ENCODE data around the gene SLIT1. TPM values are rescaled to one million over a fixed set of nuclear protein-coding genes. Genes with fewer than 3 reads are reported as not detected.

SLIT1 gene
- total and polyA plus RNA-seq, 2 of the 8 experiments (the other 6 are each of a cell fraction or from before 2014, with no cell fraction given) = 0.70 to 0.88 TPM

- Histone ChIP-seq H3K23me2 (ENCODE audit: low read depth, low read length) (no peaks in the 10 kb centered on the region), H2AK5ac (ENCODE audit: low read depth, low read length) (no peak overlapping the region), H4K20me1 (replicated peaks in 1 of 2; ENCODE audit: control insufficient read depth in 1 of 2, insufficient read depth in 2 of 2, low read length in 2 of 2) (no peaks in the 10 kb centered on the region), H3K27ac (ENCODE audit: low read depth, low read length) (no peak overlapping the region), H4K8ac (ENCODE audit: extremely low read depth, insufficient read depth, low read length) (no peak overlapping the region), H3K18ac (ENCODE audit: extremely low read depth, low read length) (no peak overlapping the region), H3K4me2 (ENCODE audit: insufficient read depth in 1 of 2, low read depth in 2 of 2, low read length in 2 of 2) (no peak overlapping the region), H2BK12ac (ENCODE audit: low read depth, low read length) (no peak overlapping the region), H3K14ac (ENCODE audit: insufficient read length) (no peak overlapping the region), H4K5ac (ENCODE audit: insufficient read length, low read depth, low read length) (no peak overlapping the region), H3K79me2 (ENCODE audit: control insufficient read depth in 1 of 2, insufficient read depth in 2 of 2, low read length in 2 of 2) (no peaks in the 10 kb centered on the region), H3K9me3 (ENCODE audit: insufficient read depth in 2 of 2, low read depth in 1 of 2, low read length in 1 of 2) (no peaks in the 10 kb centered on the region), H2BK20ac (ENCODE audit: low read length) (no peak overlapping the region), H3K27me3 (replicated peaks in 1 of 4; ENCODE audit: control insufficient read depth in 3 of 4, extremely low read depth in 1 of 4, insufficient read depth in 3 of 4, low read length in 3 of 4) (no peaks in the 10 kb centered on the region), H3K9ac (replicated peaks in 1 of 4; ENCODE audit: extremely low read depth in 1 of 4, low read depth in 3 of 4, low read length in 3 of 4) (no peak overlapping the region), H3K79me1 (ENCODE audit: low read depth, low read length) (no peaks in the 10 kb centered on the region), H4K91ac (replicated peaks; ENCODE audit: insufficient read length, low read length) (no peak overlapping the region), H2BK15ac (ENCODE audit: low read length) (no peak overlapping the region), H3K23ac (ENCODE audit: insufficient read length) (no peak overlapping the region), H2AFZ (ENCODE audit: low read length) (no peak overlapping the region), H3K56ac (replicated peaks; ENCODE audit: insufficient read length, low read depth, low read length) (no peak overlapping the region), H3K4me1 (replicated peaks in 1 of 4; ENCODE audit: control insufficient read depth in 3 of 4, insufficient read depth in 4 of 4, low read length in 3 of 4) (peaks cover 0 to 4% (median under 1%) of the 10 kb centered on the region in 4 experiments; a peak in 4 of 7 replicates), H2BK120ac (replicated peaks; ENCODE audit: low read depth, low read length) (no peak overlapping the region), H2BK5ac (ENCODE audit: low read depth, low read length) (no peak overlapping the region), H3K4me3 (ENCODE audit: extremely low read depth in 1 of 4, insufficient read depth in 2 of 4, low read depth in 3 of 4, low read length in 4 of 4) (no peak overlapping the region), H3K36me3 (ENCODE audit: control insufficient read depth in 2 of 4, insufficient read depth in 4 of 4, low read length in 3 of 4) (no peaks in the 10 kb centered on the region), H3K4ac (replicated peaks; ENCODE audit: insufficient read length, low read depth, low read length) (no peak overlapping the region)
- FAIRE-seq = no peak
- 88% methylated on average over 7 of the region's 14 CpGs; no CpG with 5 or more reads in 1 of the 2 experiments for WGBS, 2 experiments (ENCODE audit: extremely low coverage in 1 of 2, insufficient coverage in 1 of 2, insufficient read length in 1 of 2, insufficient replicate concordance in 2 of 2, low coverage in 1 of 2, low lambda C conversion rate in 2 of 2, missing lambda C conversion rate in 1 of 2)
- POLR2A ChIA-PET (ENCODE audit: partially characterized antibody) = no interaction called here
- TF ChIP-seq E2F6 (IDR thresholded peaks at IDR 0.05) = no peak
- TF ChIP-seq HDAC2 (IDR thresholded peaks at IDR 0.05; ENCODE audit: borderline replicate concordance in 1 of 2, low read depth in 2 of 2, low read length in 2 of 2) = no peak
- no peak for TF ChIP-seq RAD21 (IDR thresholded peaks at IDR 0.05 in 1 of 2, conservative IDR thresholded peaks at IDR 0.05 in 1 of 2; ENCODE audit: low read depth in 2 of 2, low read length in 2 of 2)
- TF ChIP-seq USF2 (IDR thresholded peaks at IDR 0.05; ENCODE audit: low read length) = no peak
- no peak for DNase-seq (ENCODE audit: low read depth in 1 of 2, low spot score in 2 of 2)
- CTCF ChIA-PET (ENCODE audit: partially characterized antibody) = interaction anchor here (0.6 to 1.6 kb wide), 8 partner anchors 16 to 343 kb away, joined by 3 to 8 read pairs (median 4); no protein-coding TSS in a partner anchor
These were observed 142.2 kb downstream of the SLIT1 start for GRCh38 chr10:97043563-97043855.

Data from H1 (cell line).